Measurements from ENCODE around the gene TYW1B. TPM values are rescaled to one million over a fixed set of nuclear protein-coding genes. Genes with fewer than 3 reads are reported as not detected.
"Not testable (repeated sequence)": the region's sequence is repeated elsewhere in the genome, so short reads cannot be mapped to it uniquely, and the experiment has no call there.

Gene TYW1B, protein sequence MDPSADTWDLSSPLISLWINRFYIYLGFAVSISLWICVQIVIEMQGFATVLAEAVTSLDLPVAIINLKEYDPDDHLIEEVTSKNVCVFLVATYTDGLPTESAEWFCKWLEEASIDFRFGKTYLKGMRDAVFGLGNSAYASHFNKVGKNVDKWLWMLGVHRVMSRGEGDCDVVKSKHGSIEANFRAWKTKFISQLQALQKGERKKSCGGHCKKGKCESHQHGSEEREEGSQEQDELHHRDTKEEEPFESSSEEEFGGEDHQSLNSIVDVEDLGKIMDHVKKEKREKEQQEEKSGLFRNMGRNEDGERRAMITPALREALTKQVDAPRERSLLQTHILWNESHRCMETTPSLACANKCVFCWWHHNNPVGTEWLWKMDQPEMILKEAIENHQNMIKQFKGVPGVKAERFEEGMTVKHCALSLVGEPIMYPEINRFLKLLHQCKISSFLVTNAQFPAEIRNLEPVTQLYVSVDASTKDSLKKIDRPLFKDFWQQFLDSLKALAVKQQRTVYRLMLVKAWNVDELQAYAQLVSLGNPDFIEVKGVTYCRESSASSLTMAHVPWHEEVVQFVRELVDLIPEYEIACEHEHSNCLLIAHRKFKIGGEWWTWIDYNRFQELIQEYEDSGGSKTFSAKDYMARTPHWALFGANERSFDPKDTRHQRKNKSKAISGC
- total RNA-seq (2022) (0.93 and 0.98 TPM in 2 replicates), Bru-seq, nascent RNA (percentile 48 among the genes with signal in this experiment), BruChase-seq, experiment 1, labeled RNA remaining after a 6-hour chase (percentile 35 among the genes with signal in this experiment), BruChase-seq, experiment 2, labeled RNA remaining after a 2-hour chase (percentile 37 among the genes with signal in this experiment)
- long read RNA-seq, result 0 reads

GRCh38 chr7:72827839-72828591, at the start of gene TYW1B:
TYW1B (minus strand) TSS chr7:72828200; CDS start chr7:72828075, 125 bp downstream.
- not testable (repeated sequence) for BruUV-seq (replicated peaks); H3K4me1 Mint-ChIP-seq (ENCODE audit: insufficient read depth, unreplicated experiment); H3K27me3 Mint-ChIP-seq (ENCODE audit: insufficient read depth, unreplicated experiment); H3K9me3 Mint-ChIP-seq (ENCODE audit: unreplicated experiment)
- ChIA-PET CTCF (interaction anchor here (1.0 kb wide), 1 partner anchor 88 kb away, joined by 6 read pairs; no protein-coding TSS in a partner anchor), POLR2A (interaction anchor here (0.6 to 3.2 kb wide), 6 partner anchors 10 to 88 kb away, joined by 3 to 19 read pairs (median 4); no protein-coding TSS in a partner anchor)
- Mint-ChIP-seq H3K27ac (ENCODE audit: low read depth, unreplicated experiment) (peak within 1 kb of the TSS; percentile 80), H3K4me3 (ENCODE audit: unreplicated experiment) (peak within 1 kb of the TSS; percentile 87), H3K36me3 (ENCODE audit: insufficient read depth, unreplicated experiment) (peaks cover 32% of the 10 kb centered on the region)
- intact Hi-C loops (cut with micrococcal nuclease), result loop anchor here (5.0 kb wide), 1 partner anchor 89 kb away; no protein-coding TSS in a partner anchor
- peak; percentile 97 for DNase-seq (ENCODE audit: unreplicated experiment)

GRCh38 chr7:72867591-72867990, 39.6 kb upstream of the TYW1B start:
- H3K4me1 Mint-ChIP-seq (ENCODE audit: insufficient read depth, unreplicated experiment); H3K4me3 Mint-ChIP-seq (ENCODE audit: unreplicated experiment); intact Hi-C loops (cut with micrococcal nuclease); H3K27ac Mint-ChIP-seq (ENCODE audit: low read depth, unreplicated experiment); H3K9me3 Mint-ChIP-seq (ENCODE audit: unreplicated experiment); DNase-seq (ENCODE audit: unreplicated experiment); H3K36me3 Mint-ChIP-seq (ENCODE audit: insufficient read depth, unreplicated experiment); POLR2A ChIA-PET; BruUV-seq (replicated peaks): not testable (repeated sequence)
- peaks cover 12% of the 10 kb centered on the region for H3K27me3 Mint-ChIP-seq (ENCODE audit: insufficient read depth, unreplicated experiment)
- CTCF ChIA-PET, result interaction anchor here (0.7 kb wide), 1 partner anchor 27 kb away, joined by 3 read pairs; no protein-coding TSS in a partner anchor

- H3K4me3 Mint-ChIP-seq (ENCODE audit: unreplicated experiment); H3K9me3 Mint-ChIP-seq (ENCODE audit: unreplicated experiment); BruUV-seq (replicated peaks); H3K4me1 Mint-ChIP-seq (ENCODE audit: insufficient read depth, unreplicated experiment); DNase-seq (ENCODE audit: unreplicated experiment); H3K36me3 Mint-ChIP-seq (ENCODE audit: insufficient read depth, unreplicated experiment); intact Hi-C loops (cut with micrococcal nuclease); H3K27ac Mint-ChIP-seq (ENCODE audit: low read depth, unreplicated experiment); H3K27me3 Mint-ChIP-seq (ENCODE audit: insufficient read depth, unreplicated experiment); CTCF ChIA-PET: not testable (repeated sequence)
- POLR2A ChIA-PET, result interaction anchor here (0.9 kb wide), 1 partner anchor 12 kb away, joined by 3 read pairs; no protein-coding TSS in a partner anchor
Measured at GRCh38 chr7:72858846-72859400, 30.9 kb upstream of the TYW1B start.

DNA sequence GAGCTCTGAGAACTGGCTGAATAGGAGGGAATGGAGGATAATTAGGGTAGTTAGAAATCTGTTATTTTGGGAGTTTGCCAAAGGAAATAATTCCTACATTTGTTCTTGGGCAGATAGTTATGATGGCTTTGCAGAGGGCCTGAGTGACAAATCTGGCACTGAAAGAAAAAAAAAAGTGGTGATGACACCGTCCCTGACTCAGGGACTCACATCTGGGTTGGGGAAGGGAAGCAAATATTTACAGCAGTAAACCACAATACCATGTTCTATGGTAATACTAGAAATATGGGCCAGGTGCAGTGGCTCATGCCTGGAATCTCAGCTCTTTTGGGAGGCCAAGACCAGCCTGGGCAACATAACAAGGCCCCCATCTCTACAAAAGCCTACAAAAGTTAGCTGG, 29.9 kb upstream of the TYW1B start:
- CTCF ChIA-PET, result interaction anchor here (0.7 kb wide), 1 partner anchor 588 kb away, joined by 3 read pairs; no protein-coding TSS in a partner anchor
- H3K4me1 Mint-ChIP-seq (ENCODE audit: insufficient read depth, unreplicated experiment); BruUV-seq (replicated peaks); intact Hi-C loops (cut with micrococcal nuclease); H3K36me3 Mint-ChIP-seq (ENCODE audit: insufficient read depth, unreplicated experiment); DNase-seq (ENCODE audit: unreplicated experiment); H3K4me3 Mint-ChIP-seq (ENCODE audit: unreplicated experiment); H3K27me3 Mint-ChIP-seq (ENCODE audit: insufficient read depth, unreplicated experiment); POLR2A ChIA-PET; H3K9me3 Mint-ChIP-seq (ENCODE audit: unreplicated experiment): not testable (repeated sequence)
- H3K27ac Mint-ChIP-seq (ENCODE audit: low read depth, unreplicated experiment), result peak overlapping the region; percentile 18

DNA sequence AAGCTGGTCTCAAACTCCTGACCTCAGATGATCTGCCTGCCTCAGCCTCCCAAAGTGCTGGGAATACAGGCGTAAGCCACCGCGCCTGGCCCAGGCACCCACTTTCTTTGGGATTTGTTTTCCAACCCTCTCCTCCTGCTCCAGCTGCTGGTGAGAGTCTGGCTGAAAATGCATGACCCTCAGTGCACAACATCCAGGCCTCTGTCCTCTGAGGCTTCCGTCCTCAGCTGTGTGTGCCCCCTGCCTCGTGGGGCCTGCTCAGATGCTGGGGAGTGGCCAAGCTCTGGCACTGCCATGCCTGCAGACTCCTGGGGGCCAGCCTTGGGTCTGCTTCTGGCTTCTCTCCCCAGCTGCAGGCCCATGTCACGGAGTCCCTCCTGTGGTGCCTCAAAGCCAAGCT, 27.3 kb upstream of the TYW1B start:
- DNase-seq (ENCODE audit: unreplicated experiment); H3K27me3 Mint-ChIP-seq (ENCODE audit: insufficient read depth, unreplicated experiment); BruUV-seq (replicated peaks); intact Hi-C loops (cut with micrococcal nuclease); H3K4me3 Mint-ChIP-seq (ENCODE audit: unreplicated experiment); H3K36me3 Mint-ChIP-seq (ENCODE audit: insufficient read depth, unreplicated experiment); CTCF ChIA-PET; H3K4me1 Mint-ChIP-seq (ENCODE audit: insufficient read depth, unreplicated experiment); H3K9me3 Mint-ChIP-seq (ENCODE audit: unreplicated experiment); H3K27ac Mint-ChIP-seq (ENCODE audit: low read depth, unreplicated experiment): not testable (repeated sequence)
- POLR2A ChIA-PET, result interaction anchor here (0.7 kb wide), 1 partner anchor 756 kb away, joined by 5 read pairs; no protein-coding TSS in a partner anchor

- BruUV-seq (replicated peaks); intact Hi-C loops (cut with micrococcal nuclease); DNase-seq (ENCODE audit: unreplicated experiment); H3K36me3 Mint-ChIP-seq (ENCODE audit: insufficient read depth, unreplicated experiment); H3K4me3 Mint-ChIP-seq (ENCODE audit: unreplicated experiment); H3K9me3 Mint-ChIP-seq (ENCODE audit: unreplicated experiment); H3K27ac Mint-ChIP-seq (ENCODE audit: low read depth, unreplicated experiment); H3K27me3 Mint-ChIP-seq (ENCODE audit: insufficient read depth, unreplicated experiment); POLR2A ChIA-PET; H3K4me1 Mint-ChIP-seq (ENCODE audit: insufficient read depth, unreplicated experiment): not testable (repeated sequence)
- CTCF ChIA-PET, result interaction anchor here (0.6 kb wide), 1 partner anchor 539 kb away, joined by 3 read pairs; no protein-coding TSS in a partner anchor
Measured at GRCh38 chr7:72852937-72853336, 24.9 kb upstream of the TYW1B start.

DNA sequence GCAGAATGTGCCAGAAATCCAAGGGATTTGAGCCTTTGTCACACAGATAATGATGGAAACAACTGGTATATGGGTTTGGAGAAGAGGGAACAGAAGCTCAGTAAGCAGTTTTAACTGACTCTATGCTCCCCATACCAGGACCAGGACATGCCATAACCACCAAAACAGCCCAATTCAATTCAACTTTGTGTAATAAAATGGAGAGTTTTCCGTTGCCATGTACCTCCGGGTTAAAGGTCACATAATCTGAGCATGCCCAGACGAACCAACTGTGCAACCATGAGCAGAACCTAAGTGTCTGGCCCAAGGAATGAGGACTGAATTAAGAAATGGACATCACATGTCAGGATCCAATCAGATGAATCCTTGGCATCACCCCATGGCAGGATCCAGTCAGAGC, 22.7 kb upstream of the TYW1B start:
- H3K27ac Mint-ChIP-seq (ENCODE audit: low read depth, unreplicated experiment); H3K4me1 Mint-ChIP-seq (ENCODE audit: insufficient read depth, unreplicated experiment); H3K9me3 Mint-ChIP-seq (ENCODE audit: unreplicated experiment); H3K4me3 Mint-ChIP-seq (ENCODE audit: unreplicated experiment); BruUV-seq (replicated peaks); H3K36me3 Mint-ChIP-seq (ENCODE audit: insufficient read depth, unreplicated experiment); CTCF ChIA-PET; intact Hi-C loops (cut with micrococcal nuclease); H3K27me3 Mint-ChIP-seq (ENCODE audit: insufficient read depth, unreplicated experiment); POLR2A ChIA-PET; DNase-seq (ENCODE audit: unreplicated experiment): not testable (repeated sequence)

- POLR2A ChIA-PET; H3K4me3 Mint-ChIP-seq (ENCODE audit: unreplicated experiment); BruUV-seq (replicated peaks); intact Hi-C loops (cut with micrococcal nuclease); H3K27me3 Mint-ChIP-seq (ENCODE audit: insufficient read depth, unreplicated experiment); H3K27ac Mint-ChIP-seq (ENCODE audit: low read depth, unreplicated experiment); CTCF ChIA-PET; H3K36me3 Mint-ChIP-seq (ENCODE audit: insufficient read depth, unreplicated experiment); H3K4me1 Mint-ChIP-seq (ENCODE audit: insufficient read depth, unreplicated experiment); DNase-seq (ENCODE audit: unreplicated experiment): not testable (repeated sequence)
- peaks cover 22% of the 10 kb centered on the region for H3K9me3 Mint-ChIP-seq (ENCODE audit: unreplicated experiment)
Measured at GRCh38 chr7:72844146-72844545, 16.1 kb upstream of the TYW1B start.
